Measurements from ENCODE around the gene HCN3. TPM values are rescaled to one million over a fixed set of nuclear protein-coding genes. Genes with fewer than 3 reads are reported as not detected.

Gene HCN3
- total and polyA plus RNA-seq, 2 of the 8 experiments (the other 6 are each of a cell fraction or from before 2014, with no cell fraction given): 6.4 to 7.3 TPM

- TF ChIP-seq ZNF274 (IDR thresholded peaks at IDR 0.05; ENCODE audit: borderline replicate concordance, extremely low read depth, low read length): no peak
- no peak for TF ChIP-seq FOSL1 (IDR thresholded peaks at IDR 0.05; ENCODE audit: insufficient read depth, low read depth, low read length)
- TF ChIP-seq SIX5 (IDR thresholded peaks at IDR 0.05; ENCODE audit: low read depth, low read length): no peak
- TF ChIP-seq TCF12 (IDR thresholded peaks at IDR 0.05; ENCODE audit: low read depth, low read length): no peak
- no peak for TF ChIP-seq CHD1 (IDR thresholded peaks at IDR 0.05; ENCODE audit: low read depth, low read length)
- TF ChIP-seq KDM4A (IDR thresholded peaks at IDR 0.05; ENCODE audit: low read depth, low read length, severe bottlenecking): no peak
- no peak for TF ChIP-seq RAD21 (IDR thresholded peaks at IDR 0.05 in 1 of 2, conservative IDR thresholded peaks at IDR 0.05 in 1 of 2; ENCODE audit: low read depth in 2 of 2, low read length in 2 of 2)
- TF ChIP-seq RXRA (IDR thresholded peaks at IDR 0.05; ENCODE audit: insufficient read depth, low read depth, low read length): no peak
- no peak overlapping the region for H4K91ac ChIP-seq (replicated peaks; ENCODE audit: insufficient read length, low read length)
- DNase-seq (ENCODE audit: low read depth in 1 of 2, low spot score in 2 of 2): no peak
- H2AFZ ChIP-seq (ENCODE audit: low read length): no peak overlapping the region
- H2BK120ac ChIP-seq (replicated peaks; ENCODE audit: low read depth, low read length): no peak overlapping the region
- POLR2A ChIA-PET (ENCODE audit: partially characterized antibody): interaction anchor here (0.8 to 6.4 kb wide), 10 partner anchors 10 to 69 kb away, joined by 3 to 87 read pairs (median 4); partner anchors contain the start of genes CLK2, HCN3, MTX1 and RUSC1
- no peak overlapping the region for H3K4me3 ChIP-seq (ENCODE audit: extremely low read depth in 1 of 4, insufficient read depth in 2 of 4, low read depth in 3 of 4, low read length in 4 of 4)
- H3K27me3 ChIP-seq (replicated peaks in 1 of 4; ENCODE audit: control insufficient read depth in 3 of 4, extremely low read depth in 1 of 4, insufficient read depth in 3 of 4, low read length in 3 of 4): no peaks in the 10 kb centered on the region
- no peak overlapping the region for H4K8ac ChIP-seq (ENCODE audit: extremely low read depth, insufficient read depth, low read length)
- no peak overlapping the region for H3K14ac ChIP-seq (ENCODE audit: insufficient read length)
- no peak overlapping the region for H2BK15ac ChIP-seq (ENCODE audit: low read length)
- H3K79me2 ChIP-seq (ENCODE audit: control insufficient read depth in 1 of 2, insufficient read depth in 2 of 2, low read length in 2 of 2): peaks cover 0 to 14% of the 10 kb centered on the region in 2 experiments; a peak in 1 of 4 replicates
- peaks cover 0 to 5% of the 10 kb centered on the region in 2 experiments for H4K20me1 ChIP-seq (replicated peaks in 1 of 2; ENCODE audit: control insufficient read depth in 1 of 2, insufficient read depth in 2 of 2, low read length in 2 of 2)
- FAIRE-seq: no peak
- no peak overlapping the region; a peak in 1 of 4 replicates for H3K4me2 ChIP-seq (ENCODE audit: insufficient read depth in 1 of 2, low read depth in 2 of 2, low read length in 2 of 2)
- peaks cover 9 to 29% (median 25%) of the 10 kb centered on the region in 4 experiments for H3K36me3 ChIP-seq (ENCODE audit: control insufficient read depth in 2 of 4, insufficient read depth in 4 of 4, low read length in 3 of 4)
- H3K56ac ChIP-seq (replicated peaks; ENCODE audit: insufficient read length, low read depth, low read length): no peak overlapping the region
- CTCF ChIA-PET (ENCODE audit: partially characterized antibody): interaction anchor here (0.6 to 4.0 kb wide), 10 partner anchors 10 to 466 kb away, joined by 3 to 63 read pairs (median 5); partner anchors contain the start of gene FDPS
- H3K9ac ChIP-seq (replicated peaks in 1 of 4; ENCODE audit: extremely low read depth in 1 of 4, low read depth in 3 of 4, low read length in 3 of 4): no peak overlapping the region
- H4K5ac ChIP-seq (ENCODE audit: insufficient read length, low read depth, low read length): no peak overlapping the region
- WGBS, 2 experiments (ENCODE audit: extremely low coverage in 1 of 2, insufficient coverage in 1 of 2, insufficient read length in 1 of 2, insufficient replicate concordance in 2 of 2, low coverage in 1 of 2, low lambda C conversion rate in 2 of 2, missing lambda C conversion rate in 1 of 2): 96% methylated on average over 5 of the region's 5 CpGs; no CpG with 5 or more reads in 1 of the 2 experiments
- no peak overlapping the region for H3K27ac ChIP-seq (ENCODE audit: low read depth, low read length)
- H2BK20ac ChIP-seq (ENCODE audit: low read length): no peak overlapping the region
- H3K4ac ChIP-seq (replicated peaks; ENCODE audit: insufficient read length, low read depth, low read length): no peak overlapping the region
- no peak overlapping the region for H2AK5ac ChIP-seq (ENCODE audit: low read depth, low read length)
- H3K4me1 ChIP-seq (replicated peaks in 1 of 4; ENCODE audit: control insufficient read depth in 3 of 4, insufficient read depth in 4 of 4, low read length in 3 of 4): peaks cover 3 to 15% (median 8%) of the 10 kb centered on the region in 4 experiments; a peak in 5 of 7 replicates
- no peak overlapping the region for H3K23ac ChIP-seq (ENCODE audit: insufficient read length)
- no peak overlapping the region for H3K18ac ChIP-seq (ENCODE audit: extremely low read depth, low read length)
- H2BK12ac ChIP-seq (ENCODE audit: low read depth, low read length): no peak overlapping the region
- H3K9me3 ChIP-seq (ENCODE audit: insufficient read depth in 2 of 2, low read depth in 1 of 2, low read length in 1 of 2): no peaks in the 10 kb centered on the region
- peaks cover 9% of the 10 kb centered on the region for H3K23me2 ChIP-seq (ENCODE audit: low read depth, low read length)
- H3K79me1 ChIP-seq (ENCODE audit: low read depth, low read length): peaks cover 6% of the 10 kb centered on the region; the same call in 1 of the 2 replicates
- H2BK5ac ChIP-seq (ENCODE audit: low read depth, low read length): no peak overlapping the region
Measured at GRCh38 chr1:155260276-155260675, 17.0 kb upstream of the HCN3 start.

All from H1 (cell line).